GM23248 (cell line): Measurements from ENCODE around the gene IL36RN. TPM values are rescaled to one million over a fixed set of nuclear protein-coding genes. Genes with fewer than 3 reads are reported as not detected.

ENCODE experiments used
- DNase-seq: peaks from one replicate; pipeline ENCODE4 v3.0.0-alpha.2; 2015
- H2AFZ ChIP-seq: fragments of 200-600 bp; sonication (generic); 2 replicates; pipeline ENCODE4 v1.6.1; 2016; ENCODE audit warnings: antibody characterized with exemption
- H3F3A ChIP-seq: fragments of 200-600 bp; sonication (generic); 2 replicates; pipeline ENCODE4 v1.6.1; 2016; ENCODE audit warnings: mild to moderate bottlenecking, antibody characterized with exemption, mixed run types; ENCODE audit not compliant: insufficient read depth
- H3K27ac ChIP-seq: fragments of 200-600 bp; sonication (generic); 2 replicates; pipeline ENCODE4 v1.5.1; 2016; ENCODE audit warnings: mild to moderate bottlenecking
- H3K27me3 ChIP-seq: fragments of 200-600 bp; sonication (generic); replicated peaks from 2 replicates; pipeline ENCODE4 v1.6.1; 2016; ENCODE audit warnings: mild to moderate bottlenecking; ENCODE audit not compliant: insufficient read depth
- H3K36me3 ChIP-seq: fragments of 200-600 bp; sonication (generic); 2 replicates; pipeline ENCODE4 v1.6.1; 2016; ENCODE audit warnings: low read depth, mild to moderate bottlenecking
- H3K4me1 ChIP-seq: fragments of 200-600 bp; sonication (generic); 2 replicates; pipeline ENCODE4 v1.6.1; 2016; ENCODE audit warnings: mild to moderate bottlenecking; ENCODE audit not compliant: insufficient read depth
- H3K4me2 ChIP-seq: fragments of 200-600 bp; sonication (generic); one replicate; pipeline ENCODE4 v1.6.1; 2016; ENCODE audit warnings: mild to moderate bottlenecking; ENCODE audit not compliant: unreplicated experiment
- H3K4me3 ChIP-seq: fragments of 200-600 bp; sonication (generic); 2 replicates; pipeline ENCODE4 v1.5.1; 2016; ENCODE audit warnings: mild to moderate bottlenecking
- H3K79me2 ChIP-seq: fragments of 200-600 bp; sonication (generic); 2 replicates; pipeline ENCODE4 v1.6.1; 2016; ENCODE audit warnings: mild to moderate bottlenecking; ENCODE audit not compliant: insufficient read depth
- H3K9ac ChIP-seq: fragments of 200-600 bp; sonication (generic); 2 replicates; pipeline ENCODE4 v1.6.1; 2016; ENCODE audit warnings: mild to moderate bottlenecking
- H3K9me2 ChIP-seq: fragments of 200-600 bp; sonication (generic); 2 replicates; pipeline ENCODE4 v1.6.1; 2016; ENCODE audit warnings: mixed run types, mild to moderate bottlenecking, moderate library complexity; ENCODE audit not compliant: insufficient read depth
- H3K9me3 ChIP-seq: fragments of 200-600 bp; sonication (generic); one replicate; pipeline ENCODE4 v1.6.1; 2017; ENCODE audit warnings: low read depth
- H4K20me1 ChIP-seq: fragments of 200-600 bp; sonication (generic); 2 replicates; pipeline ENCODE4 v1.6.0; 2016; ENCODE audit not compliant: insufficient read depth
- EZH2 ChIP-seq: fragments of 200-600 bp; sonication (generic); IDR thresholded peaks from 2 replicates; pipeline ENCODE4 v1.6.1; 2018; ENCODE audit warnings: antibody characterized with exemption, mild to moderate bottlenecking; ENCODE audit not compliant: insufficient read depth, poor library complexity, severe bottlenecking
- EZH2phosphoT487 ChIP-seq: fragments of 200-600 bp; sonication (generic); IDR thresholded peaks from 2 replicates; pipeline ENCODE4 v1.6.1; 2018; ENCODE audit warnings: antibody characterized with exemption, moderate library complexity, mild to moderate bottlenecking, low read depth; ENCODE audit not compliant: insufficient read depth
- WGBS, 2 experiments: methylation state at CpG; one replicate each; pipeline ENCODE4 v1.1.6; 2015 to 2017; ENCODE audit warnings: low lambda C conversion rate in 2 of 2, low coverage in 1 of 2; ENCODE audit errors: missing lambda C conversion rate in 2 of 2; 5-methylcytosine and 5-hydroxymethylcytosine counted together
- in situ Hi-C: fragments of 300-500 bp; cut with MboI; formaldehyde crosslinking; loops from 2 replicates; pipeline ENCODE4 v1.15.0; 2020
- polyA plus RNA-seq: library from polyadenylated mRNA; unstranded; fragments of >200 nt; fragmentation: Nextera tagmentation; extraction: Ambion mirVana; gene quantifications from 2 replicates; pipeline ENCODE4 v1.2.1, GENCODE V29; 2016
- total RNA-seq: library from RNA; depleted of rRNA; stranded (reverse); fragments of >200 nt; shearing (Covaris generic); gene quantifications from 2 replicates; pipeline ENCODE4 v1.2.3, GENCODE V29; 2014

The IL36RN gene
- total and polyA plus RNA-seq, 2 experiments from 2014 or later = not detected

DNA sequence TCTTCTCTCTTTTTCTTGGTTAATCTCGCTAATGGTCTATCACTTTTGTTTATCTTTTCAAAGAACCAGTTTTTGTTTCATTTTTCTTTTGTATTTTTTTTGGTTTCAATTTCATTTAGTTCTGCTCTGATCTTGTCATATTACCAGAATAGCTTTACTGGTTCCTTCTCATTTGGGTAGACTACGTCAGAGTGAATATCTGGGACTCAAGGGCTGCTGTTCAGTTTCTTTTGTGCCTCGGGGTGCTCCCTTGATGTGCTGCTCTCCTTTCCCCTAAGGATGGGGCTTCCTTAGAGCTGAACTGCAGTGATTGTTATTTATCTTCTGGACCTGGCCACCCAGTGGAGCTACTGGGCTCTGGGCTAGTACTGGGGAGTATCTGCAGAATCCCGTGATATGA is 39.0 kb downstream of the IL36RN start:
- TF ChIP-seq EZH2 = no peak
- no peak for TF ChIP-seq EZH2phosphoT487
- H2AFZ ChIP-seq = no peak overlapping the region
- no peak overlapping the region for H3K9ac ChIP-seq
- H3K9me3 ChIP-seq = no peaks in the 10 kb centered on the region
- no peak overlapping the region for H3K4me2 ChIP-seq
- H3K27me3 ChIP-seq = peaks cover 24% of the 10 kb centered on the region; the same call in 1 of the 2 replicates
- DNase-seq = no peak
- H3K4me3 ChIP-seq = no peak overlapping the region
- whole genome bisulfite sequencing, 2 experiments = 62 to 63% methylated on average over 4 of the region's 4 CpGs
- no peaks in the 10 kb centered on the region for H3K36me3 ChIP-seq
- H3K79me2 ChIP-seq = no peaks in the 10 kb centered on the region
- no peaks in the 10 kb centered on the region for H3K9me2 ChIP-seq
- no peaks in the 10 kb centered on the region for H3F3A ChIP-seq
- no peaks in the 10 kb centered on the region for H4K20me1 ChIP-seq
- in situ Hi-C loops = no loop called here
- H3K4me1 ChIP-seq = no peaks in the 10 kb centered on the region
- no peak overlapping the region for H3K27ac ChIP-seq

DNA sequence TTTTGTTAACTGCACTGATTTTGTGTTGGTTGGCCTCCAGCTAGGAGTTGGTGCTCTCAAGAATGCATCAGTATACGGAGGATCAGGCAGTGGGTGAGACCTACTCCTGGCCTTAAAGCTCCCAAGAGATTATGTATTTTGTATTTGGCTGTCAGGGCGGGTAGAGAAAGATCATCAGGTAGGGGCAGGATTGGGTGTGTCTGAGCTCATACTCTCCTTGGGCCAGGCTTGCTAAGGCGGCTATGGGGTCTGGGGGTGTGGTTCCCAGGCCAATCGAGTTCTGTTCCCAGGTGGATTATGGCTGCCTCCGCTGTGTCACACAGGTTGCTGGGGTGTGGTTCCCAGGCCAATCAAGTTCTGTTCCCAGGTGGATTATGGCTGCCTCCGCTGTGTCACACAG is 39.5 kb downstream of the IL36RN start:
- Histone ChIP-seq H3K36me3 (no peaks in the 10 kb centered on the region), H4K20me1 (no peaks in the 10 kb centered on the region), H3K27me3 (peaks cover 19% of the 10 kb centered on the region; the same call in 1 of the 2 replicates), H3K4me1 (no peaks in the 10 kb centered on the region), H3K79me2 (no peaks in the 10 kb centered on the region), H3K9me3 (no peaks in the 10 kb centered on the region), H3F3A (peaks cover 2% of the 10 kb centered on the region), H3K27ac (no peak overlapping the region), H2AFZ (no peak overlapping the region), H3K4me3 (no peak overlapping the region), H3K9ac (no peak overlapping the region), H3K4me2 (no peak overlapping the region), H3K9me2 (0 out of 2 replicates have a peak, but pooled peaks cover 3% of the 10 kb centered on the region)
- WGBS, 2 experiments = 83% methylated on average over 6 of the region's 6 CpGs
- in situ Hi-C loops = no loop called here
- no peak for DNase-seq
- no peak for TF ChIP-seq EZH2

DNA sequence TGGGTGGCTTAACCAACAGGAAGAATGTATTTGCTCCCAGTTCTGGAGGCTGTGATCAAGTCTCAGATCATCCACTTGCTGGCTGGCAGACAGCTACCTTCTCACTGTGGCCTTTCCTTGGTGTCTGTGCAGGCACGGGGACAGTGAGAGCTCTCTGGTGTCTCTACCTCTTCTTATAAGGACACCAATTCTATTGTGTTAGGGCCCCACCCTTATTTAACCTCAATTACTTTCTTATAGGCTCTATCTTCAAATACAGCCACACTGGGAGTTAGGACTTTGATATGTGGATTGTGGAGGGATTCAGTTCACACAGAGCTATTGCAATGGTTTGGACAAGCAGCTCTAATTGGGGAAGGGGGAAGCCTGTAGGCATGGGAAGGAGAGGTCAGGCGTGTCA is 43.1 kb downstream of the IL36RN start:
- no peak overlapping the region for H2AFZ ChIP-seq
- in situ Hi-C loops = no loop called here
- no peak overlapping the region for H3K9ac ChIP-seq
- H3K36me3 ChIP-seq = no peaks in the 10 kb centered on the region
- no peak overlapping the region for H3K4me2 ChIP-seq
- no peaks in the 10 kb centered on the region for H3K27me3 ChIP-seq
- no peak for DNase-seq
- no peaks in the 10 kb centered on the region for H3K9me3 ChIP-seq
- no peaks in the 10 kb centered on the region for H4K20me1 ChIP-seq
- H3K4me1 ChIP-seq = peaks cover 13% of the 10 kb centered on the region; the same call in 1 of the 2 replicates
- TF ChIP-seq EZH2phosphoT487 = no peak
- no peak for TF ChIP-seq EZH2
- H3F3A ChIP-seq = peaks cover 17% of the 10 kb centered on the region
- no peak overlapping the region for H3K4me3 ChIP-seq
- 0 out of 2 replicates have a peak, but pooled peaks cover 4% of the 10 kb centered on the region for H3K9me2 ChIP-seq
- WGBS, 2 experiments = 90 to 95% methylated on average over 2 of the region's 2 CpGs
- H3K27ac ChIP-seq = no peak overlapping the region
- H3K79me2 ChIP-seq = no peaks in the 10 kb centered on the region

DNA sequence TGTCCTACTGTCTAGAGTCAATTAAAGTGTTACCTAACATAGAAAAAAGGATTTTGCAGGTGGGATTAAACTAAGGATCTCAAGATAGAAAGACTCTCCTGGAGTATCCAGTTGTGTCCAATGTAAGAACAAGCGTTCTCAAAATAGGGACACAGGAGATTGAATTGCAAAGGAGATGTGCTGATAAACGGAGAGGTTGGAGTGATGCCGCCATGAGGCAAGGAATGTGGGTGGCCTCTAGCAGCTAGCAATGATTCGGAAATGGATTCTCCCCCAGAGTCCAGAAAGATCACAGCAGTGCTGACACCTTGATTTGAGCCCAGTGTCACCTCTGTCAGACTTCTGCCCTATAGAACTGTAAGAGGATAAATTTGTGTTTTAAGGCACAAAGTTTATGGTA is 44.3 kb downstream of the IL36RN start:
- no peak for DNase-seq

More for the DNA sequence above, 44.3 kb downstream of the IL36RN start:
- Histone ChIP-seq H3K4me1 (peaks cover 13% of the 10 kb centered on the region; the same call in 1 of the 2 replicates), H4K20me1 (no peaks in the 10 kb centered on the region), H3K79me2 (no peaks in the 10 kb centered on the region), H3K27me3 (no peaks in the 10 kb centered on the region), H3K9me2 (0 out of 2 replicates have a peak, but pooled peaks cover 4% of the 10 kb centered on the region), H3F3A (peaks cover 17% of the 10 kb centered on the region), H3K4me2 (no peak overlapping the region), H2AFZ (no peak overlapping the region), H3K27ac (no peak overlapping the region), H3K4me3 (no peak overlapping the region), H3K36me3 (no peaks in the 10 kb centered on the region), H3K9me3 (no peaks in the 10 kb centered on the region), H3K9ac (no peak overlapping the region)
- in situ Hi-C loops = no loop called here
- 53 to 66% methylated on average over 4 of the region's 4 CpGs for WGBS, 2 experiments
- TF ChIP-seq EZH2 = no peak
- no peak for TF ChIP-seq EZH2phosphoT487
